Ammon's horn (tissue), 1 donor: ENCODE measurements around the gene SYMPK.

Source experiments
- DNase-seq: peaks from one replicate; pipeline ENCODE4 v3.0.0-alpha.2; 2016; ENCODE audit warnings: low spot score

The SYMPK gene

GRCh38 chr19:45825263-45825605 is 37.7 kb downstream of the SYMPK start:
- DNase-seq, result no peak

GRCh38 chr19:45824531-45825262 is 38.2 kb downstream of the SYMPK start:
- no peak for DNase-seq

GRCh38 chr19:45824041-45824471 is 38.9 kb downstream of the SYMPK start:
- peak; percentile 47 for DNase-seq

- no peak for DNase-seq
Measured at GRCh38 chr19:45823182-45823581, 39.8 kb downstream of the SYMPK start.

- no peak for DNase-seq
Measured at GRCh38 chr19:45822716-45823115, 40.2 kb downstream of the SYMPK start.

GRCh38 chr19:45821570-45821969 is 41.4 kb downstream of the SYMPK start:
- no peak for DNase-seq

- no peak for DNase-seq
Measured at GRCh38 chr19:45821103-45821521, 41.8 kb downstream of the SYMPK start.

- no peak for DNase-seq
Measured at GRCh38 chr19:45820413-45821102, 42.4 kb downstream of the SYMPK start.

GRCh38 chr19:45819769-45820168 is 43.2 kb downstream of the SYMPK start:
- DNase-seq, result no peak

GRCh38 chr19:45817725-45818301 is 45.1 kb downstream of the SYMPK start:
- DNase-seq, result no peak

- DNase-seq, result peak; percentile 88
Measured at GRCh38 chr19:45817010-45817724, 45.8 kb downstream of the SYMPK start.

GRCh38 chr19:45816236-45817009 is 46.5 kb downstream of the SYMPK start:
- DNase-seq, result no peak

- DNase-seq, result no peak
Measured at GRCh38 chr19:45815481-45816216, 47.3 kb downstream of the SYMPK start.

- DNase-seq, result no peak
Measured at GRCh38 chr19:45814851-45815480, 48.0 kb downstream of the SYMPK start, which contains the start of gene RSPH6A. RSPH6A (minus strand) TSS chr19:45815308; CDS start chr19:45815176, 132 bp downstream.

- DNase-seq, result no peak
Measured at GRCh38 chr19:45814166-45814780, 48.7 kb downstream of the SYMPK start.

GRCh38 chr19:45812297-45812696 is 50.6 kb downstream of the SYMPK start:
- no peak for DNase-seq

- DNase-seq, result no peak
Measured at GRCh38 chr19:45809643-45810159, 53.2 kb downstream of the SYMPK start.

- DNase-seq, result no peak
Measured at GRCh38 chr19:45805719-45806118, 57.2 kb downstream of the SYMPK start.

- DNase-seq, result no peak
Measured at GRCh38 chr19:45804959-45805230, 58.1 kb downstream of the SYMPK start.
